ENCODE measurements around the gene IQGAP1.
"Not testable (repeated sequence)": the region's sequence is repeated elsewhere in the genome, so short reads cannot be mapped to it uniquely, and the experiment has no call there.

The IQGAP1 gene

DNA sequence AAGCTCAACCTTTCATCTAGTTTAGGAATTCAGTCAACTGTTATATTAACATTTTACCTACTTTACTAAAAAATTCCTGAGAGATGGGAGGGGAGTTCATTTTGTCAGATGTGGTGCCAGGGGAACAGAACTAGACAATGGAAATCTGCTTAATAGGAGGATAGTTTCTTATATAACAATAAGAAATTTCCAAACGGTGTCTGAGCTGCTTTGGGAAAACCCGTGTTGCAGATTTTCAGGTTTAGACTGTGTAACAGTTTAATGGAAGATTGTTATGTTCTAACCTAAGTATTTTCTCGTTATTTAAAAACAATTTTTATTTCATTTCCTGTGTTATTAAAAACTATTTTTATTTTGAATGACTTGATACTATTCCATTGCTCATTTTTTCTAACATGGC, 19.3 kb downstream of the IQGAP1 start:
- DNase-seq (ENCODE audit: extremely low read depth in 1 of 2, low read depth in 1 of 2) = no peak

DNA sequence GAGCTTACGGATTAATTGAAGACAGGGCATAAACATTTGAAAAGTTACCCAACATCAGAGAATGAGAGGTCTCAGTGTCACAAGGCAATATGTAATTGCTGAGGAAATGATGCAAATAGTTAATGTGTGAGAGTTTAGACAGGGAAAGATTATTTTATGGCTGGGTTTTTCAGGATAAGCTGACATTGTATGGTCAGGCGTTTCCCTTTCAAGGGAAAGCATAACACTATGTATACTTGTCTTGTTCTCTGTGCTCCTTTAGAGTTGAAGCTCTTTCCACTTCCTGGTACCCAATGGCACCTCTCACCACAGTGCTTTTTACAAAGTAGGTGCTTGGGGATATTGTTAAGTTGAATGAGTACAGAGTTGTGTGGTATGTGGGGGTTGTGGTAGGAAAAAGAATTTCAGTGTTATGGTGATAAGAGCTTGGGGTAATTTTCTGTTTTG, 19.9 kb downstream of the IQGAP1 start:
- no peak for DNase-seq (ENCODE audit: extremely low read depth in 1 of 2, low read depth in 1 of 2)

GRCh38 chr15:90408657-90409056, 20.6 kb downstream of the IQGAP1 start:
- DNase-seq (ENCODE audit: extremely low read depth in 1 of 2, low read depth in 1 of 2) = no peak

- not testable (repeated sequence) for DNase-seq (ENCODE audit: extremely low read depth in 1 of 2, low read depth in 1 of 2)
Measured at GRCh38 chr15:90409587-90409986, 21.5 kb downstream of the IQGAP1 start.

GRCh38 chr15:90410316-90410715, 22.3 kb downstream of the IQGAP1 start:
- DNase-seq (ENCODE audit: extremely low read depth in 1 of 2, low read depth in 1 of 2) = not testable (repeated sequence)

DNA sequence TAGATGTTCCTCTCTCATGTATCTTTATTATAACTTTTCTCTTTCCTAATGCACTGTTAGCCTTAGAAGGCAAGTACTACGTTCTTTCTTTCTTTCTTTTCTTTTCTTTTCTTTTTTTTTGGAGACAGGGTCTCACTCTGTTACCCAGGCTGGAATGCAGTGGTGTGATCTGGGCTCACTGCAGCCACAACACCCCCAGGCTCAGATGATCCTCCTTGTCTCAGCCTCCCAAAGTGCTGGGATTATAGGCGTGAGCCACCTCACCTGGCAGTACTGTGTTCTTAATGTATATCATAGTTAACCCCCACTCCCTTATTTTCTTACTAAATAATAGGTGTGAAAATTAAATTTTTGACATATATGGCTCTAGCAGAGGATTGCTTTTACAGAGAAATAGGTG, 23.1 kb downstream of the IQGAP1 start:
- no peak for DNase-seq (ENCODE audit: extremely low read depth in 1 of 2, low read depth in 1 of 2)

GRCh38 chr15:90412356-90413194, 24.5 kb downstream of the IQGAP1 start:
- no peak for DNase-seq (ENCODE audit: extremely low read depth in 1 of 2, low read depth in 1 of 2)

DNA sequence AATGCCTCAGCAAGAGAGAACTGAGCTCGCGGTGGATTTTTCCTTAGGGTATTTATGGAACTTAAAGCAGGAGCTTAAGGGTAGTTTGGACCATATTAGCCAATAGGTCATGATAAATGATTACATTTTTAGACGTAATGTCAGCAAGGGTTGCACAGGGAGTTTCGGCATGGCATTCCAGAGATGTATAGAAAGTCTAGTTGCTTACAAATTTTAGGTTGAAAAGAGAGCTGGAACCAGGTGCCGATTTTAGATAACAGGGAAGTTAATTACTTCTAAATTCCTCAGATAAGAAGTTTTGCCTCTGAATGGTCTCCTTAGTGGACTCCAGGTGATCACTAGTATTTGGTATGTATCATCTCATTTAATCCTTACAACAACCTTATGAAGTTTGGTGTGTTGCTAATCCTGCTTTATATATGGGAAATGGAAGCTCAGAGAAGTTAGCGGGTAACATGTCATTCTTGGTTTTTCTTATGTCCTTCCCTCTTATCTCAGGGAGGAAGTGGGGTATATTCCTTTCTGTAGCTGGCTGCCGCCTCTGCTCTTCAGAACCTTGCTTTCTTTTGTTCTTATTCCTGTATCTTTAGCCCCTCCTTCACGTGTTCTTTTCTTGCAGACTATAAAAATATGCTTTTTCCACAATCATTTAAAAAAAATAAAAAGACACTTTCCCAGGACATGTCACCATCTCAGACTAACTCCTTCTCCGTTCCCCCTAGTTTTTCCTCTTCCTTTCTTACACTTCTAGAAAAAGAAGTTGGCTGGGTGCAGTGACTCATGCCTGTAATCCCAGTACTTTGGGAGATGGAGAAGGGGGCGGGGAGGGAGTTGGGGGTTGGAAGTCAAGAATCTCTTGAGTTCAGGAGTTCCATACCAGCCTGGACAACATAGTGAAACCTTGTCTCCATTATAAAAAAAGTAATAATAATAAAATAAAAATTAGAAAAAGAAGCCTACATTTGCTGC, 25.7 kb downstream of the IQGAP1 start:
- DNase-seq (ENCODE audit: extremely low read depth in 1 of 2, low read depth in 1 of 2) = no peak

GRCh38 chr15:90414408-90415028, 26.5 kb downstream of the IQGAP1 start:
- DNase-seq (ENCODE audit: extremely low read depth in 1 of 2, low read depth in 1 of 2) = no peak

DNA sequence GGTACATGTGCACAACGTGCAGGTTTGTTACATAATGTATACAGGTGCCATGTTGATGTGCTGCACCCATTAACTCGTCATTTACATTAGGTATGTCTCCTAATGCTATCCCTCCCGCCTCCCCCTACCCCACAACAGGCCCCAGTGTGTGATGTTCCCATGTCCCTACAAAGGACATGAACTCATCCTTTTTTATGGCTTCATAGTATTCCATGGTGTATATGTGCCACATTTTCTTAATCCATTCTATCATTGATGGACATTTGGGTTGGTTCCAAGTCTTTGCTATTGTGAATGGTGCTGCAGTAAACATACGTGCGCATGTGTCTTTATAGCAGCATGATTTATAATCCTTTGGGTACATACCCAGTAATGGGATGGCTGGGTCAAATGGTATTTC, 28.0 kb downstream of the IQGAP1 start:
- not testable (repeated sequence) for DNase-seq (ENCODE audit: extremely low read depth in 1 of 2, low read depth in 1 of 2)

GRCh38 chr15:90418627-90419026, 30.6 kb downstream of the IQGAP1 start:
- DNase-seq (ENCODE audit: extremely low read depth in 1 of 2, low read depth in 1 of 2) = no peak

DNA sequence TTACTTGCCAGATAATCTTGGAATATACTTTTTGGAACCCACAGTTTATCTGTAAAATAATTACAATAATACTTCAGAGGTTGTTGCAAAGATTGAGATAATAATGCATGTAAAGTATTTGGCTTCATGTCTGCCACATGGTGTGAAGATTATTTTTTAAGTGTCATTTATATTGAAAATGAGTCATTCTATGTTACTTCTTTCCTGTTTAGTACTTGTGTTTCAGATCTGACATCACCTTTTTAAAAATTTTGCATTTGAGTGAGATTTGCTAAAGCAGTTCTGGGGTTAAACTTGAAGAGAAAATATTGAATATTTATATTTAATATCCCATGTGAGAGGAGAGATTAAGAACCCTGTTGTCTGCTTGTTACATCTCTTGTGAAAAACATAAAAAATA, 31.2 kb downstream of the IQGAP1 start:
- no peak for DNase-seq (ENCODE audit: extremely low read depth in 1 of 2, low read depth in 1 of 2)

GRCh38 chr15:90419738-90420406, 31.8 kb downstream of the IQGAP1 start:
- DNase-seq (ENCODE audit: extremely low read depth in 1 of 2, low read depth in 1 of 2) = no peak

- no peak for DNase-seq (ENCODE audit: extremely low read depth in 1 of 2, low read depth in 1 of 2)
Measured at GRCh38 chr15:90420451-90420850, 32.4 kb downstream of the IQGAP1 start.

DNA sequence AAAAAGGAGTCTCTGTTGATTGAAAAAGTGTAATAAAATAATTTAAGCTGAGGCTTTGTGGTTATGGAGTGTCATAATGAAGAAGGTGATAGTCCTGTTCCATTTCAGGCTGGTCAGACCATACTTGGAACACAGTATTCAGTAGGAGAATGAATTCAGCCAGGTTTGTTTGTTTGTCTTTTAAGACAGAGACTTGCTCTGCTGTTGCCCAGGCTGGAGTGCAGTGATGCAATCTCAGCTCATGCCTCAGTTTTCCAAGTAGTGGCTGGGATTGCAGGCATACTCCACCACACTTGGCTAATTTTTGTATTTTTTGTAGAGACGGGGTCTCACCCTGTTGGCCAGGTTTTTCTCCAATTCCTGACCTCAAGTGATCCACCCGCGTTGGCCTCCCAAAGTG, 33.5 kb downstream of the IQGAP1 start:
- no peak for DNase-seq (ENCODE audit: extremely low read depth in 1 of 2, low read depth in 1 of 2)

DNA sequence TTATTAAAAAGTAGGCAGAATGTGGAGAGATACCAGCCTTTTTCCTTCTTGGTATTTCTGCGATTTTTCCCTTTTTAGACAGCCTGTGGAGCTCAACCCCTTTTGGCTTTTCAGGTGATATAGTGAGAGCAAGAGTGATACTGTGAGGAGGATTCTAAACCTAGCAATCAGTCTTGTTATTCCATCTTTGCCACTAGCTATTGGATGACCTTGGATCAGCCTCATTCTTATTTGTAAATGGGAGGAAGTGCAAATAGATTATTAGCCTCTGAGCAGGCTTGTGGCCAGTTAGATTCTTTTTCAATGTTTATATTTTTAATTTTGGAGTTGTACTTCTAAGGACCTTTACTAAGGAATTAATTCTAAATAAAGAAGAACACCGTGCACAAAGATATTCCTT, 34.0 kb downstream of the IQGAP1 start:
- DNase-seq (ENCODE audit: extremely low read depth in 1 of 2, low read depth in 1 of 2) = no peak

DNA sequence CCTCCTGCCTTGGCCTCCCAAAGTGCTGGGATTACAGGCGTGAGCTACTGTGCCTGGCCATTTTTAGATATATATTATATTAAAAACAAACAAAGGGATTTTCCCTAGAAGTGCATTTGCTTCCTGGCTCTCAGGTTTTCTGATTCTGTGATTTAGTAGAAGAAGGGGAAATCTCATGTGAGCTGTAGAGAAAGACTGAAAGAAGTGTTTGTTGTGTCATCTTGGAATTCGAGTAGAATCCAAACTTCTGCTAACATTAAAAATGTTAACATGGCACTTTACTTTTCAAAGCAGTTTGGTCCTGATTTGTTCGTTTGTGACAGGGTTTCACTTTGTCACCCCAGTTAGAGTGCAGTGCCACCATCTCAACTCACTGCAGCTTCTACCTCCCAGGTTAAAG, 34.9 kb downstream of the IQGAP1 start:
- no peak for DNase-seq (ENCODE audit: extremely low read depth in 1 of 2, low read depth in 1 of 2)

GRCh38 chr15:90423801-90424319, 35.8 kb downstream of the IQGAP1 start:
- DNase-seq (ENCODE audit: extremely low read depth in 1 of 2, low read depth in 1 of 2) = no peak

- no peak for DNase-seq (ENCODE audit: extremely low read depth in 1 of 2, low read depth in 1 of 2)
Measured at GRCh38 chr15:90425726-90426346, 37.8 kb downstream of the IQGAP1 start.

DNA sequence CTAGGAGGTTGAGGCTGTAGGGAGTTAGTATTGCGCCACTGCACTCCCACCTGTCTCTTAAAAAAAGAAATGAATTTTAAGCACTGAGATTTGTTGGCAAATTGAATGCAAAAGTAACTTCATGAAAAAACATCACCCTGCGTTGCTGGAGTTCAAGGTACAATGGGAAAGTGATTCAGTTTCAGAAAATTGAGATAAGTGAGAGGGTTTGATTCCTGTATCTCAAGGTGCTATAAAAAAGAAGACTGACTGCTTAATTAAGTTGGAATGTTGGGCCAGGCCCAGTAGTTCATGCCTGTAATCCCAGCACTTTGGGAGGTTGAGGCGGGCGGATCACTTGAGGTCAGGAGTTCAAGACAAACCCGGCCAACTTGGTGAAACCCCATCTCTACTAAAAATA, 39.1 kb downstream of the IQGAP1 start:
- DNase-seq (ENCODE audit: extremely low read depth in 1 of 2, low read depth in 1 of 2) = no peak

Measured in activated CD8-positive, alpha-beta memory T cell treated with anti-CD3 and anti-CD28 coated beads for 1 hour (primary cell).